Airway epithelial cell (primary cell): ENCODE data around the gene VWA7. TPM values are rescaled to one million over a fixed set of nuclear protein-coding genes. Genes with fewer than 3 reads are reported as not detected.

Experiments used
- total RNA-seq: library from RNA; depleted of rRNA; stranded (reverse); fragments of >200 nt; gene quantifications from 2 replicates; pipeline ENCODE4 v1.2.3, GENCODE V29; 2015

Gene VWA7, protein sequence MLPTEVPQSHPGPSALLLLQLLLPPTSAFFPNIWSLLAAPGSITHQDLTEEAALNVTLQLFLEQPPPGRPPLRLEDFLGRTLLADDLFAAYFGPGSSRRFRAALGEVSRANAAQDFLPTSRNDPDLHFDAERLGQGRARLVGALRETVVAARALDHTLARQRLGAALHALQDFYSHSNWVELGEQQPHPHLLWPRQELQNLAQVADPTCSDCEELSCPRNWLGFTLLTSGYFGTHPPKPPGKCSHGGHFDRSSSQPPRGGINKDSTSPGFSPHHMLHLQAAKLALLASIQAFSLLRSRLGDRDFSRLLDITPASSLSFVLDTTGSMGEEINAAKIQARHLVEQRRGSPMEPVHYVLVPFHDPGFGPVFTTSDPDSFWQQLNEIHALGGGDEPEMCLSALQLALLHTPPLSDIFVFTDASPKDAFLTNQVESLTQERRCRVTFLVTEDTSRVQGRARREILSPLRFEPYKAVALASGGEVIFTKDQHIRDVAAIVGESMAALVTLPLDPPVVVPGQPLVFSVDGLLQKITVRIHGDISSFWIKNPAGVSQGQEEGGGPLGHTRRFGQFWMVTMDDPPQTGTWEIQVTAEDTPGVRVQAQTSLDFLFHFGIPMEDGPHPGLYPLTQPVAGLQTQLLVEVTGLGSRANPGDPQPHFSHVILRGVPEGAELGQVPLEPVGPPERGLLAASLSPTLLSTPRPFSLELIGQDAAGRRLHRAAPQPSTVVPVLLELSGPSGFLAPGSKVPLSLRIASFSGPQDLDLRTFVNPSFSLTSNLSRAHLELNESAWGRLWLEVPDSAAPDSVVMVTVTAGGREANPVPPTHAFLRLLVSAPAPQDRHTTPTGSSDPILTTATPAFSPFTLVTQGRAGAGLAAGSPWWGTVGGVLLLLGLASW
- total RNA-seq = 1.6 and 2.8 TPM in 2 replicates

GRCh38 chr6:31776989-31777666 is at the start of gene VWA7:
Gene VWA7, minus strand, starts transcription at chr6:31777328. Its CDS starts 549 bp downstream, at chr6:31776779.

GRCh38 chr6:31815025-31815838 is 38.1 kb upstream of the VWA7 start, which contains the start of the genes HSPA1A and HSPA1L:
Gene HSPA1A, plus strand, starts transcription at chr6:31815543. Its CDS starts 214 bp downstream, at chr6:31815757.
Gene HSPA1L, minus strand, starts transcription at chr6:31815283. Its CDS starts 3,311 bp downstream, at chr6:31811972.

GRCh38 chr6:31806470-31807272 is 29.5 kb upstream of the VWA7 start, which contains the start of gene LSM2:
Gene LSM2, minus strand, starts transcription at chr6:31806966. Its CDS starts 209 bp downstream, at chr6:31806757.

DNA sequence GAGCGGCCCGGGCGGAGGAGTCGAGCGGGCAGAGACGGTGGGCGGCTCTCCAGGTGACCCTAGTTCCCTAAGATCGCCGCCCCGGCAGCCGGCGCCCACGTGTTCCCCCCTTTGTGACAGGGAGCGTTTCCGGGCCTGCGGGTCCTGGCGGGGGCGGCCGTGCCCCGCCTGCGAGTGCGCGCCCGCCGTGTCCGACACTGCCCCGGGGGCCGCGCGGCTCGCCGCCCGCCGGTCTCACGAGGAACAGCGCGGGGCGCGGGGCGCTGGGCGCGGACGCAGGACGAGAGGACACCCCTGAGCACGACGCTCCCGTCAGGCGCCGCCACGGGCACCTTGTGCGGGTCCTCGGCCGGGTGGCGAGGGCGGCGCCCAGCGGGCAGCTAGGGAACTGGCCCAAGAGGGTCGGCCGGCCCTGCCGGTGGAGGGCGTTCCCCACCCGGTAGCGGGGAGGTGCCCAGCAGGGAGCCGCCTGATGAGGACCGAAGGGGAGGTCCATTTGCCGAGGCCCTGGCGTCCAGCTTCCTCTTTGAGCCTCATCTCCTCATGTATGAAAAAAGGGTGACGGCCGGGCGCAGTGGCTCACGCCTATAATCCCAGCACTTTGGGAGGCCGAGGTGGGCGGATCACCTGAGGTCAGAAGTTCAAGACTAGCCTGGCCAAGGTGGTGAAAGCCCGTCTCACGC is 18.6 kb upstream of the VWA7 start, which contains the start of gene VARS1:
VARS1 (minus strand) TSS at position 137 of the 683 bp plus-strand sequence. CDS start 535 bp downstream, outside the sequence.

GRCh38 chr6:31762356-31762755 is 14.8 kb downstream of the VWA7 start, which contains the start of gene SAPCD1:
Gene SAPCD1, plus strand, starts transcription at chr6:31762656. Its CDS starts 399 bp downstream, at chr6:31763055.

GRCh38 chr6:31739639-31740396 is 37.3 kb downstream of the VWA7 start, which contains the start of gene MSH5:
Gene MSH5, plus strand, starts transcription at chr6:31740005. Its CDS starts 462 bp downstream, at chr6:31740467.

GRCh38 chr6:31736021-31736767 is 40.9 kb downstream of the VWA7 start, which contains the start of gene CLIC1:
Gene CLIC1, minus strand, starts transcription at chr6:31736530. Its CDS starts 230 bp downstream, at chr6:31736300.

GRCh38 chr6:31728767-31729514 is 48.2 kb downstream of the VWA7 start, which contains the start of gene DDAH2:
Gene DDAH2, minus strand, starts transcription at chr6:31729299. Its CDS starts 138 bp downstream, at chr6:31729161.

GRCh38 chr6:31723245-31723979 is 53.7 kb downstream of the VWA7 start, which contains the start of gene MPIG6B:
Gene MPIG6B, plus strand, starts transcription at chr6:31723373. Its CDS starts 11 bp downstream, at chr6:31723384.

GRCh38 chr6:31721351-31722020 is 55.6 kb downstream of the VWA7 start, which contains the start of gene LY6G6C:
Gene LY6G6C, minus strand, starts transcription at chr6:31721746. Its CDS starts 67 bp downstream, at chr6:31721679.

Other genes with a start within 250 kb of the VWA7 start
- not detected in 2 replicates for gene MCCD1, start 248.4 kb downstream of the VWA7 start, total RNA-seq
- gene DDX39B, start 235.3 kb downstream of the VWA7 start, total RNA-seq = 291 and 399 TPM in 2 replicates
- 0.19 and 0.28 TPM in 2 replicates for gene ATP6V1G2, start 230.7 kb downstream of the VWA7 start, total RNA-seq
- 16.3 and 17.6 TPM in 2 replicates for gene NFKBIL1, start 229.7 kb downstream of the VWA7 start, total RNA-seq
- not detected in 2 replicates for gene LTA, start 205.0 kb downstream of the VWA7 start, total RNA-seq
- gene TNF, start 201.8 kb downstream of the VWA7 start, total RNA-seq = 0.23 and 0.28 TPM in 2 replicates
- 0.85 and 1.5 TPM in 2 replicates for gene LTB, start 194.9 kb downstream of the VWA7 start, total RNA-seq
- gene LST1, start 191.1 kb downstream of the VWA7 start, total RNA-seq = not detected in 2 replicates
- gene NCR3, start 184.3 kb downstream of the VWA7 start, total RNA-seq = not detected in 2 replicates
- not detected in 2 replicates for gene AIF1, start 162.1 kb downstream of the VWA7 start, total RNA-seq
- gene PRRC2A, start 156.6 kb downstream of the VWA7 start, total RNA-seq = 63.4 and 119 TPM in 2 replicates
- gene BAG6, start 124.7 kb downstream of the VWA7 start, total RNA-seq = 200 and 272 TPM in 2 replicates
- gene APOM, start 121.4 kb downstream of the VWA7 start, total RNA-seq = 2.3 and 3.9 TPM in 2 replicates
- 17.0 and 18.1 TPM in 2 replicates for gene C6orf47, start 116.5 kb downstream of the VWA7 start, total RNA-seq
- gene GPANK1, start 112.3 kb downstream of the VWA7 start, total RNA-seq = 14.5 and 14.7 TPM in 2 replicates
- gene CSNK2B, start 111.2 kb downstream of the VWA7 start, total RNA-seq = 236 and 271 TPM in 2 replicates
- gene LY6G5B, start 107.4 kb downstream of the VWA7 start, total RNA-seq = 0.60 and 2.1 TPM in 2 replicates
- gene LY6G5C, start 96.3 kb downstream of the VWA7 start, total RNA-seq = 0.42 and 0.79 TPM in 2 replicates
- 26.8 and 31.6 TPM in 2 replicates for gene ABHD16A, start 74.0 kb downstream of the VWA7 start, total RNA-seq
- gene LY6G6F, start 70.5 kb downstream of the VWA7 start, total RNA-seq = not detected in 2 replicates
- not detected in 2 replicates for gene LY6G6D, start 62.0 kb downstream of the VWA7 start, total RNA-seq
- 1.5 and 3.7 TPM in 2 replicates for gene LY6G6C, start 55.6 kb downstream of the VWA7 start, total RNA-seq
- 0.49 TPM in 1 of 2 replicates, not detected in the other for gene MPIG6B, start 54.0 kb downstream of the VWA7 start, total RNA-seq
- gene DDAH2, start 48.0 kb downstream of the VWA7 start, total RNA-seq = 28.1 and 43.2 TPM in 2 replicates
- 445 and 657 TPM in 2 replicates for gene CLIC1, start 40.8 kb downstream of the VWA7 start, total RNA-seq
- gene MSH5, start 37.3 kb downstream of the VWA7 start, total RNA-seq = 10.5 and 12.6 TPM in 2 replicates
- 0.63 and 2.0 TPM in 2 replicates for gene SAPCD1, start 14.7 kb downstream of the VWA7 start, total RNA-seq
- gene VARS1, start 18.4 kb upstream of the VWA7 start, total RNA-seq = 109 and 115 TPM in 2 replicates
- 73.8 and 83.4 TPM in 2 replicates for gene LSM2, start 29.6 kb upstream of the VWA7 start, total RNA-seq
- gene HSPA1L, start 38.0 kb upstream of the VWA7 start, total RNA-seq = 0.14 and 0.21 TPM in 2 replicates
- 85.4 and 93.2 TPM in 2 replicates for gene HSPA1A, start 38.2 kb upstream of the VWA7 start, total RNA-seq
- gene HSPA1B, start 50.4 kb upstream of the VWA7 start, total RNA-seq = 172 and 180 TPM in 2 replicates
- 34.1 and 39.3 TPM in 2 replicates for gene NEU1, start 85.5 kb upstream of the VWA7 start, total RNA-seq
- gene SLC44A4, start 101.7 kb upstream of the VWA7 start, total RNA-seq = 4.2 and 7.5 TPM in 2 replicates
- gene EHMT2, start 120.4 kb upstream of the VWA7 start, total RNA-seq = 29.7 and 35.3 TPM in 2 replicates
- gene ZBTB12, start 124.8 kb upstream of the VWA7 start, total RNA-seq = 0.46 and 0.99 TPM in 2 replicates
- 0.21 TPM in 1 of 2 replicates, not detected in the other for gene C2, start 150.4 kb upstream of the VWA7 start, total RNA-seq
- gene CFB, start 168.8 kb upstream of the VWA7 start, total RNA-seq = 3.1 and 3.9 TPM in 2 replicates
- 77.9 and 106 TPM in 2 replicates for gene NELFE, start 181.6 kb upstream of the VWA7 start, total RNA-seq
- 42.3 and 66.5 TPM in 2 replicates for gene SKIC2, start 181.8 kb upstream of the VWA7 start, total RNA-seq
- 16.1 and 17.8 TPM in 2 replicates for gene DXO, start 194.8 kb upstream of the VWA7 start, total RNA-seq
- 0.05 and 1.1 TPM in 2 replicates for gene C4A, start 204.7 kb upstream of the VWA7 start, total RNA-seq
- 0.09 and 1.1 TPM in 2 replicates for gene C4B, start 237.5 kb upstream of the VWA7 start, total RNA-seq